Stomach (tissue), 9 donors: Measurements from ENCODE around the gene PLXND1. TPM values are rescaled to one million over a fixed set of nuclear protein-coding genes. Genes with fewer than 3 reads are reported as not detected.

Experiments
- DNase-seq, 2 donors: peaks; one replicate each; pipeline versions ENCODE4 v3.0.0 to v3.0.0-alpha.2; 2013 to 2019
- H3K27ac ChIP-seq, 5 donors: fragments of 200-600 bp in 4 of 5; sonication (generic) in 4 of 5; one replicate each; pipeline ENCODE4 v1.5.1; 2013 to 2019; ENCODE audit warnings: mild to moderate bottlenecking in 1 of 5, moderate library complexity in 1 of 5
- H3K27me3 ChIP-seq, 3 donors: fragments of 200-600 bp; sonication (generic); one replicate each; pipeline ENCODE4 v1.5.1; 2017 to 2019; ENCODE audit warnings: mixed run types in 1 of 3
- H3K36me3 ChIP-seq, 4 donors: fragments of 200-600 bp; sonication (generic); 1 replicate in 3 of 4; 2 replicates in 1 of 4; pipeline ENCODE4 v1.5.1; 2016 to 2019
- H3K4me1 ChIP-seq, 4 donors: fragments of 200-600 bp; sonication (generic); one replicate each; pipeline ENCODE4 v1.5.1; 2016 to 2019
- H3K4me3 ChIP-seq, 4 donors: fragments of 200-600 bp; sonication (generic) in 3 of 4; one replicate each; pipeline ENCODE4 v1.5.1; 2016 to 2019; ENCODE audit warnings: mild to moderate bottlenecking in 1 of 4
- H3K9me3 ChIP-seq, 4 donors: fragments of 200-600 bp; sonication (generic); one replicate each; pipeline ENCODE4 v1.5.1; 2016 to 2019
- EP300 ChIP-seq: sonication (generic); formaldehyde crosslinking; IDR thresholded peaks from one replicate; pipeline ENCODE4 v1.6.1; 2017; ENCODE audit warnings: antibody characterized with exemption
- POLR2A ChIP-seq, 4 donors: fragments of 450-650 bp; IDR thresholded peaks; one replicate each; pipeline ENCODE4 v1.6.1; 2016; ENCODE audit warnings: antibody characterized with exemption in 4 of 4, control low read depth in 2 of 4, mild to moderate bottlenecking in 1 of 4, moderate library complexity in 1 of 4
- POLR2AphosphoS5 ChIP-seq, 3 donors: sonication (generic); formaldehyde crosslinking; IDR thresholded peaks; one replicate each; pipeline ENCODE4 v1.6.1; 2016; ENCODE audit warnings: antibody characterized with exemption in 3 of 3
- WGBS, 5 donors: extraction: QIAGEN DNeasy Blood & Tissue Kit in 3 of 5; methylation state at CpG; one replicate each; pipeline versions ENCODE4 v1.1.5 to v1.1.7; 2013 to 2018; 5-methylcytosine and 5-hydroxymethylcytosine counted together
- intact Hi-C: fragments of 100-400 bp; cut with DNase I; formaldehyde crosslinking; loops from one replicate; pipeline ENCODE4 v1.15.1; 2023; ENCODE audit warnings: low total_unique reads
- polyA plus RNA-seq, 3 donors: library from polyadenylated mRNA; stranded (reverse); fragments of 200-250 nt; gene quantifications; one replicate each; pipeline ENCODE4 v1.2.3, GENCODE V29; 2013
- total RNA-seq, 5 donors: library from RNA; depleted of rRNA; stranded (reverse); fragments of >200 nt; gene quantifications; one replicate each; pipeline versions ENCODE4 v1.1.0 to v1.2.3, GENCODE V29; 2014 to 2016
- TF ChIP-seq, protein P1 (sequence below), 7 experiments: fragments of 450-650 bp in 4 of 7; fragments of 200-600 bp in 3 of 7; sonication (generic) in 3 of 7; IDR thresholded peaks; one replicate each; pipeline ENCODE4 v1.5.1; 2016 to 2019; ENCODE audit warnings: antibody characterized with exemption in 7 of 7, control low read depth in 2 of 7, mild to moderate bottlenecking in 1 of 7
- donor health status: healthy with polysubstance abuse.
- donor health status: Bipolar disorder and iron deficiency.
- donor health status: healthy.

Gene PLXND1
- total and polyA plus RNA-seq, 8 donors = 22.6 to 251 (median 58.6) TPM

DNA sequence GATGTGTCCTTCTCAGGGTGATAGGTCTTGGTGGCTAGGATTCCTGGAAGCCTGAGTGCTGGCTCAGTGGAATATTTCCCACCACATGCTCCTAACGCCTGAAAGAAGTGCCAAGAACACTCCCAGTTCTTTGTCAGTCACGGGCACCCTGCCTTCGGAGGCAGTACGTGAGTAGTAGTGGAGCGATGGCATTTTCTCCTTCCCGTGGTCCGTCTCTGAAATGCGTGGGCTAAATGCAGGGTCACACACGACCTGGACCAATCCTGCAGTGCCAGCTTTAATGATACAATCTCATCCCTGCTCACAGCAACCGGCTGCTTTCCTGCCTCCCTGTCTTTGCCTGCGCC, 49.0 kb downstream of the PLXND1 start:
- Histone ChIP-seq H3K9me3 (no peaks in the 10 kb centered on the region), H3K27me3 (no peaks in the 10 kb centered on the region), H3K4me1 (peaks cover 50 to 93% (median 63%) of the 10 kb centered on the region in 4 donors), H3K36me3 (peaks cover 26 to 66% (median 58%) of the 10 kb centered on the region in 4 donors), H3K27ac (peak overlapping the region in 4 of 5 donors; percentile 11 to 84 (median 72)), H3K4me3 (no peak overlapping the region)
- peak in 1 of 2 donors; percentile 57 for DNase-seq
- 57 to 75% (median 68%) methylated on average over 11 of the region's 11 CpGs for WGBS, 5 donors
- intact Hi-C loops = no loop called here
- TF ChIP-seq POLR2AphosphoS5 (IDR thresholded peaks at IDR 0.05) (peak in 1 of 3 donors; percentile 18), EP300 (no peak)

DNA sequence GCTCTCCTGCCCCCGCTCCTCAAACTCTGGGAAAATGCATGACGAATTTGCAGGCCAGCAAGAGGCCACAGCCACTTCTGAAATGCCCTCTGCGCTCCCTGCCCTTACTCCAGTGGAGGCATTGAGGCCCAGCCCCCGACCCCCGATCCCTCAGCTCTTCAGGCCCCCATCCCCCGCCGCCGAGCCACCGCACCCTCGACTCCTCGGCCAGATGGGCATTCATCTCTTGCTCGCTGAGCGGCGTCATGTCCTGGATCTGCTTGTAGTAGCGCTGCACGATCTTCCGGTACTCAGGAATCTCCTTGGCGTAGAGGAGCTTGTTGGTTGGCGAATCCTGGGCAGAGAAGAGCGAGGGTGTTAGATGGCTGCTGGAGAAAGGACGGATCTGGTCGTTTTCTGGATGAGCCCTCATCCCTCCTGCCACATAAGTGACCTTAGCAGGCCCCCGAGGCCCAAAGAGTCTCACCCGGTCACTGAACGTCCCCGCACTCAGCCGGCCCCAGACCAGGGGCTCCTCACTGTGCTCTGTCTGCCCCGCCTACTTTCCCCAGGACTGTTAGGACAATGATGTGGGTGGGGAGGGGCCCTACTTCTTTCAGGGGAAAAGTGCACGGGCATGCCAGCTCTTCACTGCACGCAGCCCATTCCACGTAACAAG, 49.5 kb downstream of the PLXND1 start:
- H3K4me1 ChIP-seq = peaks cover 50 to 88% (median 62%) of the 10 kb centered on the region in 4 donors
- intact Hi-C loops = no loop called here

DNA sequence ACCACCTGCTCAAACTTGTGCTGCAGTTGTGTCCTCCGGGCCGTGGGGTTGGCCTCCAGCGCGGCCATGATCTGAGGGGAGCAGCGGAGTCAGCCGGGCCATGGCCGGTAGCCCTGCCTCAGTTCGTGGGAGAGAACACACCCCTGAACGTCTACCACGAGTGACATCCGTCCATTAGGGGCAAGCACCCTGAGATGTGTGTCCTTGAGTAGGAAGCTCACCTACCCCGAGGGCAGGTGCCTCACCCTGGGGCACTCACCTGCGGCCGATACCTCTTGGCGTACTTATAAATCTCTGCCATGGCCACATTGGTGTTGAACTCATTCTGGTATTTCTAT, 50.1 kb downstream of the PLXND1 start:
- Histone ChIP-seq H3K4me1 (peaks cover 44 to 82% (median 56%) of the 10 kb centered on the region in 4 donors), H3K27ac (no peak overlapping the region), H3K27me3 (no peaks in the 10 kb centered on the region), H3K36me3 (peaks cover 26 to 54% (median 48%) of the 10 kb centered on the region in 4 donors), H3K9me3 (no peaks in the 10 kb centered on the region), H3K4me3 (no peak overlapping the region)
- WGBS, 5 donors = 90 to 100% (median 92%) methylated on average over 6 to 15 of the region's 15 CpGs
- no peak for TF ChIP-seq POLR2A (IDR thresholded peaks at IDR 0.05)
- no peak for TF ChIP-seq EP300
- TF ChIP-seq POLR2AphosphoS5 (IDR thresholded peaks at IDR 0.05) = no peak
- TF ChIP-seq, protein P1, sequence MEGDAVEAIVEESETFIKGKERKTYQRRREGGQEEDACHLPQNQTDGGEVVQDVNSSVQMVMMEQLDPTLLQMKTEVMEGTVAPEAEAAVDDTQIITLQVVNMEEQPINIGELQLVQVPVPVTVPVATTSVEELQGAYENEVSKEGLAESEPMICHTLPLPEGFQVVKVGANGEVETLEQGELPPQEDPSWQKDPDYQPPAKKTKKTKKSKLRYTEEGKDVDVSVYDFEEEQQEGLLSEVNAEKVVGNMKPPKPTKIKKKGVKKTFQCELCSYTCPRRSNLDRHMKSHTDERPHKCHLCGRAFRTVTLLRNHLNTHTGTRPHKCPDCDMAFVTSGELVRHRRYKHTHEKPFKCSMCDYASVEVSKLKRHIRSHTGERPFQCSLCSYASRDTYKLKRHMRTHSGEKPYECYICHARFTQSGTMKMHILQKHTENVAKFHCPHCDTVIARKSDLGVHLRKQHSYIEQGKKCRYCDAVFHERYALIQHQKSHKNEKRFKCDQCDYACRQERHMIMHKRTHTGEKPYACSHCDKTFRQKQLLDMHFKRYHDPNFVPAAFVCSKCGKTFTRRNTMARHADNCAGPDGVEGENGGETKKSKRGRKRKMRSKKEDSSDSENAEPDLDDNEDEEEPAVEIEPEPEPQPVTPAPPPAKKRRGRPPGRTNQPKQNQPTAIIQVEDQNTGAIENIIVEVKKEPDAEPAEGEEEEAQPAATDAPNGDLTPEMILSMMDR (IDR thresholded peaks at IDR 0.05) = no peak
- intact Hi-C loops = no loop called here
- no peak for DNase-seq

More for the DNA sequence above, 49.5 kb downstream of the PLXND1 start:
- no peaks in the 10 kb centered on the region for H3K27me3 ChIP-seq
- peaks cover 26 to 61% (median 52%) of the 10 kb centered on the region in 4 donors for H3K36me3 ChIP-seq
- WGBS, 5 donors = 80 to 84% (median 83%) methylated on average over 28 to 31 of the region's 31 CpGs
- H3K27ac ChIP-seq = peak overlapping the region in 3 of 5 donors; percentile 60 to 84 (median 83)
- TF ChIP-seq, protein P1 (IDR thresholded peaks at IDR 0.05) = no peak
- TF ChIP-seq POLR2A (IDR thresholded peaks at IDR 0.05) = no peak
- TF ChIP-seq POLR2AphosphoS5 (IDR thresholded peaks at IDR 0.05) = no peak
- TF ChIP-seq EP300 = no peak
- H3K9me3 ChIP-seq = no peaks in the 10 kb centered on the region
- no peak for DNase-seq
- H3K4me3 ChIP-seq = no peak overlapping the region

DNA sequence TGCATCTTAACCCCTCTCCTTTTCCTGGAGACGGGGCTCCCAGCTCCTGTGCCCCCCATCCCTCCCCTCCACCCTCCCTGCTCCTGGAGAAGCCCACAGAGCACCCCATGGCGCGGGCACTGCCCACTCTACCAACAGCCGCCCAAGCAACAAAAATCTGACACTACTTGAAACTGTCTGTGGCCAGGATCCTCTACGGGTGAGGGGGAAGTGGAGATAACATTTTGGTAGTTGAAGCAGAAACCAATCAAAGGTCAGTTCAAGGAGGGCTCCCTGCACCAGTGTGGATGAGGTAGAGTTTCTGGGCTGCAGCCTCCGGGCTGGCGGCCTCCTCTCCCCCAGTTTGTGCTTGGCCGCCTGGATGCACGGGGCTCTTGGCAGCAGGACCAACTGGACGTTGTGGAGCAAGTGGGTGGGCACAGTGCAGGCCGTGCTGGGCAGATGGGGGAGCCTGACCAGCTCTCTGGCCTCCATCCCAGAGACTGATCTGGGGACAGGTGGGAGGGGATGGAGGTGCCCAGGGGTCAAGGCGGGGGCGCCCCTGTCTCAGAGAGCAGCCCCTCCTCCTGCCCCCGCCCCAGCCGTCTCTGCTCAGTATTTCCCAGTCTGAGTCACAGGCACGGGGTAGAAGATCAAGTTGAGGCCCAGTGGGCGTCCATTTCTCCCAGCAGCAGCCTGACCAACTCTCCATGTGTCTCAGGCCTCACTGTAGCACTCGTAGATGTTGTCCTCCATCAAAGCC, 50.7 kb downstream of the PLXND1 start:
- Histone ChIP-seq H3K36me3 (peaks cover 26 to 49% (median 48%) of the 10 kb centered on the region in 4 donors), H3K4me3 (no peak overlapping the region), H3K27me3 (no peaks in the 10 kb centered on the region), H3K27ac (peak overlapping the region in 2 of 5 donors; percentile 18 to 38), H3K4me1 (peaks cover 39 to 76% (median 51%) of the 10 kb centered on the region in 4 donors), H3K9me3 (no peaks in the 10 kb centered on the region)
- WGBS, 5 donors = 76 to 86% (median 82%) methylated on average over 15 to 18 of the region's 18 CpGs
- intact Hi-C loops = no loop called here
- no peak for TF ChIP-seq EP300
- TF ChIP-seq, protein P1 (IDR thresholded peaks at IDR 0.05) = no peak
- no peak for TF ChIP-seq POLR2A (IDR thresholded peaks at IDR 0.05)
- TF ChIP-seq POLR2AphosphoS5 (IDR thresholded peaks at IDR 0.05) = no peak
- DNase-seq = no peak
